ENCODE data around the gene SAP25.
A peak's percentile ranks its signal among the peaks of the same experiment; 100 is the strongest.

SAP25 gene

GRCh38 chr7:100603726-100604027 is 30.0 kb upstream of the SAP25 start:
- peak overlapping the region; percentile 59; the same call in 1 of the 2 replicates for H3K27ac ChIP-seq

GRCh38 chr7:100602889-100603725 is 29.4 kb upstream of the SAP25 start:
- TF ChIP-seq CTCF (conservative IDR thresholded peaks at IDR 0.05), result no peak
- no peak overlapping the region; the same call in 1 of the 2 replicates for H3K27ac ChIP-seq

More at GRCh38 chr7:100603726-100604027, 30.0 kb upstream of the SAP25 start:
- no peak for TF ChIP-seq CTCF (conservative IDR thresholded peaks at IDR 0.05)

DNA sequence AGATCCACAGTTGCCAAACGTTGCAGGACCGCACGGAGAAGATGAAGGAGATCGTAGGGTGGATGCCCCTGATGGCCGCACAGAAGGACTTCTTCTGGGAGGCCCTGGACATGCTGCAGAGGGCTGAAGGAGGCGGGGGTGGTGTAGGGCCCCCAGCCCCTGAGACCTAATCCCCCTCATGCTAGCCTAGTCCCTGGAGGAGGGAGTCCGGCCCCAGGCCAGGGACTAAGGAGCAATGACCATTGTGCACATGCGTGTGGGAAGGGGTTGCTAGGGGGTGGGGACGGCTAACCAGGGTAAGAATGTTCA is 27.0 kb upstream of the SAP25 start:
- no peak for TF ChIP-seq CTCF (conservative IDR thresholded peaks at IDR 0.05)
- no peak overlapping the region for H3K27ac ChIP-seq

GRCh38 chr7:100599911-100600729 is 26.4 kb upstream of the SAP25 start:
- no peak for TF ChIP-seq CTCF (conservative IDR thresholded peaks at IDR 0.05)
- H3K27ac ChIP-seq, result no peak overlapping the region

DNA sequence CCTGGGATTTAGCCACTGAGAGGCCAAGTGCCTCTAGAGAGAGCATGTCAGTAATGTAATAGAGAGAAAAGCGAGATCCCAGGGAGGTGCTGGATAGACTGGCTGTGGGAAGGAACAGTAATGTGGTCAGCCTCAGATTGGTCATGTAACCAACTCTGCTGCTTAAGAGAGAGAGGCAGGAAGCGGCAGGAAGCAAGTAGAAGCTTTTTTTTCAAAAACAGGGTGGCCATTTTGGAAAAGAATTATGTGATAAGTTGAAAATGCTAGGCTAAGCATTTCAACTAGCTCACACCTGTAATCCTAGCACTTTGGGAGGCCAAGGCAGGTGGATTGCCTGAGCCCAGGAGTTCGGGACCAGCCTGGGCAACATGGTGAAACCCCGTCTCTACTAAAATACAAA is 24.7 kb upstream of the SAP25 start:
- H3K27ac ChIP-seq, result no peak overlapping the region
- no peak for TF ChIP-seq CTCF (conservative IDR thresholded peaks at IDR 0.05)

DNA sequence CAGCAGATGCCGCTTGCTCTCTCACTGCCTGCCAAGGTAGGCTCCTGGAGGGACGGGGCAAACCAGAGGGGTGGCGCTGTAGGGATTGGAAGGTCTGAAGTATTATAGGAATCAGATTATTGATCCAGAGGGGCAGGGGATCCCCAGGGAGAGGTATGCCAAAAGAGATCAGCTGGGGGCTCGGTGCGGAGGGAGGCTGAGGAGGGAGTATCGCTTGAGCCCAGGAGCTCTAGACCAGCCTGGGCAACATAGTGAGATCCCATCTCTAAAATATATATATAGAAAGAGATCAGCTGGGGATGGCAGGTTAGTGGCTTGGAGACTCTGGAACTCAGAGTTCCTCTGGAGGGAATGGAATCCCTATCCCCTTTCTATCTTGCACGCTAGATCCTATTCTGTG is 21.5 kb upstream of the SAP25 start:
- TF ChIP-seq CTCF (conservative IDR thresholded peaks at IDR 0.05), result no peak
- H3K27ac ChIP-seq, result no peak overlapping the region

GRCh38 chr7:100591596-100591995 is 17.9 kb upstream of the SAP25 start:
- no peak for TF ChIP-seq CTCF (conservative IDR thresholded peaks at IDR 0.05)
- no peak overlapping the region for H3K27ac ChIP-seq

Data from VCaP (cell line).